Hepatocyte (in vitro differentiated cells): ENCODE results near the gene KSR1. TPM values are rescaled to one million over a fixed set of nuclear protein-coding genes. Genes with fewer than 3 reads are reported as not detected.
A peak's percentile ranks its signal among the peaks of the same experiment; 100 is the strongest.
"Not testable (repeated sequence)": the region's sequence is repeated elsewhere in the genome, so short reads cannot be mapped to it uniquely, and the experiment has no call there.

Experiments
- DNase-seq: peaks from one replicate; pipeline ENCODE4 v3.0.0-alpha.2; 2016; ENCODE audit warnings: low spot score
- H2AFZ ChIP-seq: fragments of 200-600 bp; sonication (generic); 2 replicates; pipeline ENCODE4 v1.6.0; 2016; ENCODE audit warnings: antibody characterized with exemption, mild to moderate bottlenecking
- H3K27ac ChIP-seq: fragments of 200-600 bp; sonication (generic); 2 replicates; pipeline ENCODE4 v1.5.1; 2016; ENCODE audit warnings: mild to moderate bottlenecking
- H3K27me3 ChIP-seq: fragments of 200-600 bp; sonication (generic); 2 replicates; pipeline ENCODE4 v1.6.1; 2016
- H3K36me3 ChIP-seq: fragments of 200-600 bp; sonication (generic); replicated peaks from 2 replicates; pipeline ENCODE4 v1.5.1; 2016; ENCODE audit warnings: low read depth; ENCODE audit not compliant: insufficient read depth
- H3K4me1 ChIP-seq: fragments of 200-600 bp; sonication (generic); 2 replicates; pipeline ENCODE4 v1.5.1; 2016; ENCODE audit warnings: mild to moderate bottlenecking, moderate library complexity; ENCODE audit not compliant: insufficient read depth
- H3K4me2 ChIP-seq: fragments of 200-600 bp; sonication (generic); 2 replicates; pipeline ENCODE4 v1.6.0; 2016
- H3K4me3 ChIP-seq: fragments of 200-600 bp; sonication (generic); 2 replicates; pipeline ENCODE4 v1.5.1; 2016; ENCODE audit warnings: mild to moderate bottlenecking
- H3K79me2 ChIP-seq: fragments of 200-600 bp; sonication (generic); 2 replicates; pipeline ENCODE4 v1.6.0; 2017; ENCODE audit warnings: mild to moderate bottlenecking
- H3K9me2 ChIP-seq: fragments of 200-600 bp; sonication (generic); replicated peaks from 2 replicates; pipeline ENCODE4 v1.6.0; 2017; ENCODE audit warnings: mild to moderate bottlenecking; ENCODE audit not compliant: insufficient read depth
- H3K9me3 ChIP-seq: fragments of 200-600 bp; sonication (generic); 2 replicates; pipeline ENCODE4 v1.5.1; 2016; ENCODE audit warnings: low read depth, mild to moderate bottlenecking
- H4K20me1 ChIP-seq: fragments of 200-600 bp; sonication (generic); 2 replicates; pipeline ENCODE4 v1.6.0; 2016; ENCODE audit warnings: mild to moderate bottlenecking; ENCODE audit not compliant: insufficient read depth, poor library complexity, severe bottlenecking
- CTCF ChIP-seq: fragments of 200-600 bp; sonication (generic); IDR thresholded peaks from 2 replicates; pipeline ENCODE4 v1.5.1; 2016; ENCODE audit warnings: antibody characterized with exemption, mild to moderate bottlenecking; ENCODE audit not compliant: poor library complexity
- EZH2 ChIP-seq: fragments of 200-600 bp; sonication (generic); IDR thresholded peaks from 2 replicates; pipeline ENCODE4 v1.6.1; 2016; ENCODE audit warnings: antibody characterized with exemption, mild to moderate bottlenecking, borderline replicate concordance
- EZH2phosphoT487 ChIP-seq: fragments of 200-600 bp; sonication (generic); IDR thresholded peaks from one replicate; pipeline ENCODE4 v1.6.1; 2018; ENCODE audit warnings: antibody characterized with exemption, mild to moderate bottlenecking, low read depth, moderate library complexity; ENCODE audit not compliant: unreplicated experiment, severe bottlenecking
- WGBS: methylation state at CpG from one replicate; pipeline ENCODE4 v1.1.6; 2016; ENCODE audit warnings: low lambda C conversion rate; ENCODE audit errors: missing lambda C conversion rate; 5-methylcytosine and 5-hydroxymethylcytosine counted together
- polyA plus RNA-seq: library from polyadenylated mRNA; unstranded; fragments of >200 nt; fragmentation: Nextera tagmentation; extraction: Ambion mirVana; gene quantifications from 2 replicates; pipeline ENCODE4 v1.2.1, GENCODE V29; 2016
- total RNA-seq: library from RNA; depleted of rRNA; stranded (reverse); fragments of >200 nt; gene quantifications from 2 replicates; pipeline ENCODE4 v1.2.3, GENCODE V29; 2014

The KSR1 gene
- total RNA-seq (19.9 and 32.6 TPM in 2 replicates), polyA plus RNA-seq (16.2 and 23.8 TPM in 2 replicates)

- Histone ChIP-seq H3K27ac (peak within 1 kb of the TSS; percentile 87), H3K79me2 (peaks cover 44% of the 10 kb centered on the region), H2AFZ (peak within 1 kb of the TSS; percentile 89), H3K9me2 (no peaks in the 10 kb centered on the region), H3K9me3 (no peaks in the 10 kb centered on the region), H3K4me3 (peak within 1 kb of the TSS; percentile 99), H3K27me3 (no peaks in the 10 kb centered on the region), H4K20me1 (peaks cover 7% of the 10 kb centered on the region), H3K4me1 (peaks cover 31% of the 10 kb centered on the region), H3K4me2 (peak within 1 kb of the TSS; percentile 96), H3K36me3 (no peaks in the 10 kb centered on the region)
- under 1% methylated on average over 51 of the region's 88 CpGs for WGBS
- DNase-seq, result peak; percentile 95
- no peak for TF ChIP-seq EZH2
- TF ChIP-seq CTCF, result peak; percentile 60
Observed at GRCh38 chr17:27455914-27456680, at the start of gene KSR1. Gene KSR1, plus strand, starts transcription at chr17:27456448. Its CDS starts 196 bp downstream, at chr17:27456644.

- no peaks in the 10 kb centered on the region for H4K20me1 ChIP-seq
- no peaks in the 10 kb centered on the region for H3K27me3 ChIP-seq
- H3K9me3 ChIP-seq, result no peaks in the 10 kb centered on the region
- no peak overlapping the region for H3K4me3 ChIP-seq
- WGBS, result 52% methylated on average over 6 of the region's 6 CpGs
- H3K36me3 ChIP-seq, result no peaks in the 10 kb centered on the region
- no peaks in the 10 kb centered on the region for H3K9me2 ChIP-seq
- H3K4me2 ChIP-seq, result no peak overlapping the region
- peaks cover 7% of the 10 kb centered on the region for H3K4me1 ChIP-seq
- TF ChIP-seq EZH2phosphoT487 (no peak), EZH2 (no peak), CTCF (no peak)
- DNase-seq, result peak; percentile 58
- H2AFZ ChIP-seq, result no peak overlapping the region
- no peak overlapping the region for H3K27ac ChIP-seq
- no peaks in the 10 kb centered on the region for H3K79me2 ChIP-seq
Observed at GRCh38 chr17:27407916-27408864, 48.1 kb upstream of the KSR1 start.

GRCh38 chr17:27408891-27409290 lies 47.4 kb upstream of the KSR1 start:
- 70% methylated on average over 4 of the region's 4 CpGs for WGBS
- H3K27ac ChIP-seq, result no peak overlapping the region
- no peak overlapping the region for H2AFZ ChIP-seq
- no peaks in the 10 kb centered on the region for H3K79me2 ChIP-seq
- H4K20me1 ChIP-seq, result no peaks in the 10 kb centered on the region
- H3K9me2 ChIP-seq, result no peaks in the 10 kb centered on the region
- H3K4me2 ChIP-seq, result no peak overlapping the region
- DNase-seq, result no peak
- no peaks in the 10 kb centered on the region for H3K9me3 ChIP-seq
- no peaks in the 10 kb centered on the region for H3K36me3 ChIP-seq
- H3K4me1 ChIP-seq, result peaks cover 7% of the 10 kb centered on the region
- TF ChIP-seq CTCF (no peak), EZH2 (no peak)
- no peaks in the 10 kb centered on the region for H3K27me3 ChIP-seq
- no peak overlapping the region for H3K4me3 ChIP-seq

GRCh38 chr17:27412158-27412557 lies 44.1 kb upstream of the KSR1 start:
- H3K4me1 ChIP-seq, H3K27ac ChIP-seq, H3K4me3 ChIP-seq, H3K4me2 ChIP-seq, H3K36me3 ChIP-seq, H3K79me2 ChIP-seq, H2AFZ ChIP-seq, H3K27me3 ChIP-seq, DNase-seq, H3K9me2 ChIP-seq, H3K9me3 ChIP-seq, H4K20me1 ChIP-seq: not testable (repeated sequence)
- 82% methylated on average over 9 of the region's 9 CpGs for WGBS
